SJSA1 (cell line): ENCODE data around the gene CRACDL. TPM values are rescaled to one million over a fixed set of nuclear protein-coding genes. Genes with fewer than 3 reads are reported as not detected.

Experiments
- DNase-seq, 2 experiments: peaks; one replicate each; pipeline ENCODE4 v3.0.0-alpha.2; 2015 to 2020; ENCODE audit warnings: low spot score in 2 of 2, low read depth in 1 of 2
- H3K27ac ChIP-seq: fragments of 250-450 bp; sonication (Bioruptor Pico); 2 replicates; pipeline ENCODE4 v1.5.1; 2020; ENCODE audit warnings: mild to moderate bottlenecking, moderate library complexity
- H3K27me3 ChIP-seq: fragments of 250-450 bp; sonication (Bioruptor Pico); replicated peaks from 2 replicates; pipeline ENCODE4 v1.5.1; 2020; ENCODE audit warnings: mild to moderate bottlenecking, moderate library complexity
- H3K36me3 ChIP-seq: fragments of 250-450 bp; sonication (Bioruptor Pico); 2 replicates; pipeline ENCODE4 v1.5.1; 2020; ENCODE audit warnings: mild to moderate bottlenecking
- H3K4me1 ChIP-seq: fragments of 250-450 bp; sonication (Bioruptor Pico); replicated peaks from 2 replicates; pipeline ENCODE4 v1.6.1; 2021; ENCODE audit warnings: mild to moderate bottlenecking
- H3K4me3 ChIP-seq: fragments of 250-450 bp; sonication (Bioruptor Pico); 2 replicates; pipeline ENCODE4 v1.5.1; 2020; ENCODE audit warnings: mild to moderate bottlenecking
- H3K9me3 ChIP-seq: fragments of 250-450 bp; sonication (Bioruptor Pico); replicated peaks from 2 replicates; pipeline ENCODE4 v1.5.1; 2020; ENCODE audit warnings: mild to moderate bottlenecking
- total RNA-seq: library from RNA; depleted of rRNA; stranded (reverse); fragments of >200 nt; shearing (Covaris generic); gene quantifications from 2 replicates; pipeline ENCODE4 v1.2.3, GENCODE V29; 2014

Gene CRACDL
- total RNA-seq, 1 experiment from 2014 or later = not detected

- H3K4me1 ChIP-seq = no peaks in the 10 kb centered on the region
- H3K9me3 ChIP-seq = no peaks in the 10 kb centered on the region
- H3K27ac ChIP-seq = no peak overlapping the region
- H3K27me3 ChIP-seq = no peaks in the 10 kb centered on the region
- no peaks in the 10 kb centered on the region for H3K36me3 ChIP-seq
- no peak for DNase-seq
- no peak overlapping the region for H3K4me3 ChIP-seq
These were observed 70.0 kb downstream of the CRACDL start for GRCh38 chr2:98866033-98866432.

GRCh38 chr2:98861601-98862000 is 74.4 kb downstream of the CRACDL start:
- Histone ChIP-seq H3K9me3 (no peaks in the 10 kb centered on the region), H3K27ac (no peak overlapping the region), H3K27me3 (no peaks in the 10 kb centered on the region), H3K4me3 (no peak overlapping the region), H3K4me1 (no peaks in the 10 kb centered on the region), H3K36me3 (no peaks in the 10 kb centered on the region)
- DNase-seq = no peak

GRCh38 chr2:98859323-98859722 is 76.7 kb downstream of the CRACDL start:
- H3K9me3 ChIP-seq = no peaks in the 10 kb centered on the region
- no peak for DNase-seq
- H3K4me1 ChIP-seq = no peaks in the 10 kb centered on the region
- no peaks in the 10 kb centered on the region for H3K27me3 ChIP-seq
- no peak overlapping the region for H3K27ac ChIP-seq
- no peaks in the 10 kb centered on the region for H3K36me3 ChIP-seq
- no peak overlapping the region for H3K4me3 ChIP-seq

GRCh38 chr2:98857001-98857400 is 79.0 kb downstream of the CRACDL start:
- H3K4me1 ChIP-seq = no peaks in the 10 kb centered on the region
- H3K9me3 ChIP-seq = no peaks in the 10 kb centered on the region
- H3K27me3 ChIP-seq = no peaks in the 10 kb centered on the region
- no peaks in the 10 kb centered on the region for H3K36me3 ChIP-seq
- H3K4me3 ChIP-seq = no peak overlapping the region
- no peak overlapping the region for H3K27ac ChIP-seq
- no peak for DNase-seq

GRCh38 chr2:98854682-98855081 is 81.3 kb downstream of the CRACDL start:
- H3K4me1 ChIP-seq = no peaks in the 10 kb centered on the region
- no peak overlapping the region for H3K4me3 ChIP-seq
- H3K27ac ChIP-seq = no peak overlapping the region
- no peaks in the 10 kb centered on the region for H3K27me3 ChIP-seq
- H3K9me3 ChIP-seq = no peaks in the 10 kb centered on the region
- no peaks in the 10 kb centered on the region for H3K36me3 ChIP-seq
- no peak for DNase-seq

- no peaks in the 10 kb centered on the region for H3K36me3 ChIP-seq
- no peaks in the 10 kb centered on the region for H3K4me1 ChIP-seq
- no peak overlapping the region for H3K4me3 ChIP-seq
- no peak overlapping the region for H3K27ac ChIP-seq
- DNase-seq = no peak
- no peaks in the 10 kb centered on the region for H3K27me3 ChIP-seq
- no peaks in the 10 kb centered on the region for H3K9me3 ChIP-seq
These were observed 83.1 kb downstream of the CRACDL start for GRCh38 chr2:98852932-98853331.

GRCh38 chr2:98850074-98850473 is 86.0 kb downstream of the CRACDL start:
- Histone ChIP-seq H3K9me3 (no peaks in the 10 kb centered on the region), H3K4me3 (no peak overlapping the region), H3K27me3 (no peaks in the 10 kb centered on the region), H3K27ac (no peak overlapping the region), H3K4me1 (no peaks in the 10 kb centered on the region), H3K36me3 (no peaks in the 10 kb centered on the region)
- no peak for DNase-seq

- Histone ChIP-seq H3K27me3 (no peaks in the 10 kb centered on the region), H3K4me3 (no peak overlapping the region), H3K9me3 (no peaks in the 10 kb centered on the region), H3K27ac (no peak overlapping the region), H3K4me1 (no peaks in the 10 kb centered on the region), H3K36me3 (no peaks in the 10 kb centered on the region)
- DNase-seq = no peak
These were observed 86.9 kb downstream of the CRACDL start for GRCh38 chr2:98849113-98849512.

GRCh38 chr2:98847853-98848252 is 88.2 kb downstream of the CRACDL start:
- no peak for DNase-seq
- no peak overlapping the region for H3K27ac ChIP-seq
- no peaks in the 10 kb centered on the region for H3K36me3 ChIP-seq

GRCh38 chr2:98846041-98846440 is 90.0 kb downstream of the CRACDL start:
- H3K27me3 ChIP-seq = no peaks in the 10 kb centered on the region
- H3K4me1 ChIP-seq = no peaks in the 10 kb centered on the region
- H3K9me3 ChIP-seq = no peaks in the 10 kb centered on the region
- no peak for DNase-seq
- H3K4me3 ChIP-seq = no peak overlapping the region
- no peaks in the 10 kb centered on the region for H3K36me3 ChIP-seq
- no peak overlapping the region for H3K27ac ChIP-seq

More at GRCh38 chr2:98847853-98848252, 88.2 kb downstream of the CRACDL start:
- no peaks in the 10 kb centered on the region for H3K27me3 ChIP-seq
- no peaks in the 10 kb centered on the region for H3K9me3 ChIP-seq
- H3K4me1 ChIP-seq = no peaks in the 10 kb centered on the region
- no peak overlapping the region for H3K4me3 ChIP-seq

- H3K9me3 ChIP-seq = no peaks in the 10 kb centered on the region
- H3K27me3 ChIP-seq = no peaks in the 10 kb centered on the region
- DNase-seq = no peak
- no peaks in the 10 kb centered on the region for H3K36me3 ChIP-seq
- no peak overlapping the region for H3K27ac ChIP-seq
- no peaks in the 10 kb centered on the region for H3K4me1 ChIP-seq
- H3K4me3 ChIP-seq = no peak overlapping the region
These were observed 93.9 kb downstream of the CRACDL start for GRCh38 chr2:98842136-98842535.

GRCh38 chr2:98839292-98839691 is 96.7 kb downstream of the CRACDL start:
- DNase-seq = no peak
- H3K27me3 ChIP-seq = no peaks in the 10 kb centered on the region
- H3K9me3 ChIP-seq = no peaks in the 10 kb centered on the region
- no peaks in the 10 kb centered on the region for H3K36me3 ChIP-seq
- no peak overlapping the region for H3K27ac ChIP-seq
- no peaks in the 10 kb centered on the region for H3K4me1 ChIP-seq
- no peak overlapping the region for H3K4me3 ChIP-seq

GRCh38 chr2:98835831-98836385 is 100.1 kb downstream of the CRACDL start:
- Histone ChIP-seq H3K27me3 (no peaks in the 10 kb centered on the region), H3K27ac (no peak overlapping the region), H3K36me3 (no peaks in the 10 kb centered on the region), H3K4me3 (no peak overlapping the region), H3K4me1 (no peaks in the 10 kb centered on the region), H3K9me3 (no peaks in the 10 kb centered on the region)
- DNase-seq = no peak

- Histone ChIP-seq H3K4me1 (no peaks in the 10 kb centered on the region), H3K4me3 (no peak overlapping the region), H3K9me3 (no peaks in the 10 kb centered on the region), H3K36me3 (no peaks in the 10 kb centered on the region), H3K27me3 (no peaks in the 10 kb centered on the region), H3K27ac (no peak overlapping the region)
- DNase-seq = no peak
These were observed 102.1 kb downstream of the CRACDL start for GRCh38 chr2:98833917-98834263.

- Histone ChIP-seq H3K36me3 (no peaks in the 10 kb centered on the region), H3K27ac (no peak overlapping the region), H3K4me3 (no peak overlapping the region), H3K27me3 (no peaks in the 10 kb centered on the region), H3K4me1 (no peaks in the 10 kb centered on the region), H3K9me3 (no peaks in the 10 kb centered on the region)
- DNase-seq = no peak
These were observed 102.7 kb downstream of the CRACDL start for GRCh38 chr2:98833172-98833916.
